A549 (cell line): ENCODE results near the gene CACNG3.

Experiments used
- CEBPB ChIP-seq, 2 experiments: fragments of >200 bp in 1 of 2; sonication (Bioruptor Twin) in 1 of 2; formaldehyde crosslinking in 1 of 2; IDR thresholded peaks; 2 replicates each; pipeline ENCODE4 v1.6.1; 2012 to 2016
- CTCF ChIP-seq: fragments of >200 bp; sonication (Bioruptor Twin); formaldehyde crosslinking; IDR thresholded peaks from 3 replicates; pipeline ENCODE4 v1.5.1; 2016
- HDAC2 ChIP-seq: fragments of 200-600 bp; sonication (generic); IDR thresholded peaks from 2 replicates; pipeline ENCODE4 v1.6.1; 2016
- JUN ChIP-seq, 2 experiments: fragments of >200 bp; sonication (Bioruptor Twin); formaldehyde crosslinking; IDR thresholded peaks; 2 replicates in 1 of 2; 3 replicates in 1 of 2; pipeline ENCODE4 v1.6.1; 2016 to 2017
- JUNB ChIP-seq: fragments of >200 bp; sonication (Bioruptor Twin); formaldehyde crosslinking; IDR thresholded peaks from 2 replicates; pipeline ENCODE4 v1.6.1; 2016
- NR3C1 ChIP-seq: fragments of >200 bp; sonication (Bioruptor Twin); formaldehyde crosslinking; IDR thresholded peaks from 3 replicates; pipeline ENCODE4 v1.6.1; 2017
- POLR2A ChIP-seq: IDR thresholded peaks from 2 replicates; pipeline ENCODE4 v1.6.1; 2012; ENCODE audit warnings: mild to moderate bottlenecking, low read length
- RNF2 ChIP-seq: fragments of 200-600 bp; sonication (generic); IDR thresholded peaks from 2 replicates; pipeline ENCODE4 v1.6.1; 2016; ENCODE audit warnings: low read depth, mild to moderate bottlenecking, antibody characterized with exemption, moderate library complexity, borderline replicate concordance

- no peak for TF ChIP-seq JUN (IDR thresholded peaks at IDR 0.05)
- TF ChIP-seq POLR2A = no peak
- TF ChIP-seq CTCF = no peak
- no peak for TF ChIP-seq CEBPB (IDR thresholded peaks at IDR 0.05)
- TF ChIP-seq HDAC2 = no peak
- TF ChIP-seq RNF2 = no peak
- no peak for TF ChIP-seq JUNB
- TF ChIP-seq NR3C1 = no peak
Measured at GRCh38 chr16:24360936-24361335, 104.8 kb downstream of the CACNG3 start.
